Transverse colon (tissue), 4 donors: ENCODE results near the gene CFAP53. TPM values are rescaled to one million over a fixed set of nuclear protein-coding genes. Genes with fewer than 3 reads are reported as not detected.

ENCODE experiments used
- DNase-seq: peaks from one replicate; pipeline ENCODE4 v3.0.0-alpha.2; 2019
- H3K27ac ChIP-seq, 4 donors: fragments of 200-600 bp; sonication (generic); 2 replicates each; pipeline ENCODE4 v1.5.1; 2016 to 2018; ENCODE audit warnings: inconsistent platforms in 4 of 4
- H3K27me3 ChIP-seq: fragments of 200-600 bp; sonication (generic); 2 replicates; pipeline ENCODE4 v1.5.1; 2017; ENCODE audit warnings: inconsistent platforms
- H3K36me3 ChIP-seq, 4 donors: fragments of 200-600 bp; sonication (generic); 2 replicates each; pipeline ENCODE4 v1.5.1; 2017 to 2019; ENCODE audit warnings: inconsistent platforms in 4 of 4
- H3K4me1 ChIP-seq, 4 donors: fragments of 200-600 bp; sonication (generic); 2 replicates each; pipeline ENCODE4 v1.5.1; 2017 to 2020; ENCODE audit warnings: inconsistent platforms in 4 of 4
- H3K4me3 ChIP-seq, 4 donors: fragments of 200-600 bp; sonication (generic); 1 replicate in 1 of 4; 2 replicates in 3 of 4; pipeline versions ENCODE4 v1.5.1 to v1.6.1; 2017 to 2019; ENCODE audit warnings: inconsistent platforms in 4 of 4
- H3K9me3 ChIP-seq, 2 donors: fragments of 200-600 bp; sonication (generic); 2 replicates each; pipeline ENCODE4 v1.5.1; 2017 to 2019; ENCODE audit warnings: inconsistent platforms in 2 of 2
- CTCF ChIP-seq, 5 experiments: fragments of 200-600 bp in 3 of 5; fragments of 450-650 bp in 2 of 5; sonication (generic) in 3 of 5; IDR thresholded peaks; 1 replicate in 2 of 5; 2 replicates in 3 of 5; pipeline ENCODE4 v1.5.1; 2016 to 2017; ENCODE audit warnings: antibody characterized with exemption in 5 of 5, inconsistent platforms in 3 of 5, mild to moderate bottlenecking in 2 of 5, moderate library complexity in 1 of 5
- EP300 ChIP-seq: sonication (generic); formaldehyde crosslinking; IDR thresholded peaks from one replicate; pipeline ENCODE4 v1.6.1; 2017; ENCODE audit warnings: antibody characterized with exemption, low read depth
- POLR2A ChIP-seq: fragments of 450-650 bp; IDR thresholded peaks from one replicate; pipeline ENCODE4 v1.6.1; 2016; ENCODE audit warnings: antibody characterized with exemption, mild to moderate bottlenecking, moderate library complexity
- POLR2AphosphoS5 ChIP-seq, 3 donors: sonication (generic); formaldehyde crosslinking; IDR thresholded peaks; one replicate each; pipeline ENCODE4 v1.6.1; 2016; ENCODE audit warnings: antibody characterized with exemption in 3 of 3
- WGBS, 2 donors: methylation state at CpG; one replicate each; pipeline ENCODE4 v1.1.5; 2018; ENCODE audit warnings: low coverage in 1 of 2; 5-methylcytosine and 5-hydroxymethylcytosine counted together
- in situ Hi-C, 4 donors: fragments of 200-750 bp; cut with MboI; loops; one replicate each; pipeline versions ENCODE4 v1.15.0 to v1.15.1; 2017; ENCODE audit warnings: low sequenced_read_pairs in 3 of 4, low pct_ligation_motif_present in 1 of 4, low pct_unique_long_range_greater_than_20kb in 1 of 4
- intact Hi-C: fragments of 100-400 bp; cut with DNase I; formaldehyde crosslinking; loops from one replicate; pipeline ENCODE4 v1.15.1; 2023; ENCODE audit warnings: low total_unique reads
- small RNA-seq, 4 donors: library from RNA; depleted of rRNA; stranded (forward); fragments of <200 nt; gene quantifications; one replicate each; pipeline ENCODE3, GENCODE V24; 2016
- total RNA-seq, 4 donors: library from RNA; depleted of rRNA; stranded (reverse); fragments of >200 nt; gene quantifications; one replicate each; pipeline ENCODE4 v1.1.0, GENCODE V29; 2016

The CFAP53 gene
- total RNA-seq, 4 donors from 2014 or later = 0.27 to 4.2 (median 0.48) TPM; not detected in 1

GRCh38 chr18:50181590-50181989, 84.7 kb downstream of the CFAP53 start:
- no peaks in the 10 kb centered on the region for H3K9me3 ChIP-seq
- H3K4me1 ChIP-seq = peaks cover 0 to 10% (median 3%) of the 10 kb centered on the region in 4 donors
- 48 to 50% methylated on average over 2 of the region's 2 CpGs for WGBS, 2 donors
- intact Hi-C loops = no loop called here
- H3K27me3 ChIP-seq = no peaks in the 10 kb centered on the region
- no peaks in the 10 kb centered on the region for H3K36me3 ChIP-seq
- TF ChIP-seq POLR2AphosphoS5 (IDR thresholded peaks at IDR 0.05) (no peak), CTCF (IDR thresholded peaks at IDR 0.05) (no peak), POLR2A (no peak), EP300 (no peak)
- DNase-seq = no peak
- H3K27ac ChIP-seq = no peak overlapping the region
- no peak overlapping the region for H3K4me3 ChIP-seq
- in situ Hi-C loops = no loop called here

- in situ Hi-C loops = no loop called here
- DNase-seq = no peak
- intact Hi-C loops = no loop called here
- Histone ChIP-seq H3K27ac (no peak overlapping the region), H3K4me1 (peaks cover 0 to 10% (median 3%) of the 10 kb centered on the region in 4 donors), H3K4me3 (no peak overlapping the region), H3K27me3 (no peaks in the 10 kb centered on the region), H3K36me3 (no peaks in the 10 kb centered on the region), H3K9me3 (no peaks in the 10 kb centered on the region)
- WGBS, 2 donors = 63 to 87% methylated on average over 2 of the region's 2 CpGs
- TF ChIP-seq CTCF (IDR thresholded peaks at IDR 0.05) (no peak), POLR2AphosphoS5 (IDR thresholded peaks at IDR 0.05) (no peak), EP300 (no peak), POLR2A (no peak)
Measured at GRCh38 chr18:50179465-50179864, 86.8 kb downstream of the CFAP53 start.

- in situ Hi-C loops (no loop called here), intact Hi-C loops (no loop called here)
- Histone ChIP-seq H3K27me3 (no peaks in the 10 kb centered on the region), H3K27ac (peak overlapping the region in 2 of 4 donors; percentile 17 to 63), H3K36me3 (no peaks in the 10 kb centered on the region), H3K4me1 (peaks cover 0 to 6% (median 3%) of the 10 kb centered on the region in 4 donors), H3K9me3 (no peaks in the 10 kb centered on the region), H3K4me3 (no peak overlapping the region)
- TF ChIP-seq POLR2A (no peak), POLR2AphosphoS5 (IDR thresholded peaks at IDR 0.05) (no peak), EP300 (no peak), CTCF (IDR thresholded peaks at IDR 0.05) (no peak)
- WGBS, 2 donors = 13% methylated on average over 3 of the region's 3 CpGs
- DNase-seq = peak; percentile 44
Measured at GRCh38 chr18:50177294-50177992, 88.9 kb downstream of the CFAP53 start.

Small RNA genes lying within 50 kb of the gene (small RNA-seq; reads per million reads assigned to genes)
- 0 reads per million in 4 donors for gene RN7SL310P

Other genes starting within 250 kb of the CFAP53 start
- 100 to 1,000 TPM in 3 of 4 donors, 10 to 100 TPM in 1; 96.7 to 144 (median 114) TPM for gene MYO5B, start 71.3 kb downstream of the CFAP53 start, total RNA-seq
- gene MBD1, start 15.0 kb upstream of the CFAP53 start, total RNA-seq = 10 to 100 TPM; 65.1 to 97.8 (median 83.0) TPM
- 100 to 1,000 TPM in 2 of 4 donors, 10 to 100 TPM in 2; 68.9 to 234 (median 117) TPM for gene CXXC1, start 21.2 kb upstream of the CFAP53 start, total RNA-seq
- gene SKA1, start 108.6 kb upstream of the CFAP53 start, total RNA-seq = 1 to 10 TPM in 1 of 4 donors, under 1 TPM in 1, not detected in 2; 0.14 to 4.2 TPM